ENCODE measurements around the gene PRR5L.
"Not testable (repeated sequence)": the region's sequence is repeated elsewhere in the genome, so short reads cannot be mapped to it uniquely, and the experiment has no call there.

PRR5L gene

GRCh38 chr11:36464720-36465119 is 168.6 kb downstream of the PRR5L start:
- no peak for DNase-seq (ENCODE audit: low spot score)

- DNase-seq (ENCODE audit: low spot score), result no peak
These were observed 169.5 kb downstream of the PRR5L start for GRCh38 chr11:36465449-36466163.

DNA sequence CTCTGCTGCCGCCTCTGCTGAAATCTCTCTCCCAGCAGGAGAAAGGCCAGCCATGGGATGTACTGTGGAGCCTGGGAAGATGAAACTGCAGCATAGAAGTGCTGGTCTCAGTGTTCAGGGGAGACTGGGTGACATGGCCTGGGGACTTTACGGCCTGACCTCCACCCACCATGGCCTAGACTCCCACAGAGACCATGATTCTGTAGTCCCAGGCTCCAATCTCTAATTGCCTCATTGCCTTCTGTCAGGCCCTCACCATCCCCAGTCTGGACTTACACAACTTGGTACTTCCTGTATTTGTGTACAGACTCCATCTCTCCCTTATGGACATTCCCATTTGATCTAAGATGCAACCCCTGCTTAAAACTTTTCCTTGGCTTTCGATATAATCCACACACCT is 170.9 kb downstream of the PRR5L start:
- no peak for DNase-seq (ENCODE audit: low spot score)

- no peak for DNase-seq (ENCODE audit: low spot score)
These were observed 171.8 kb downstream of the PRR5L start for GRCh38 chr11:36467916-36468315.

DNA sequence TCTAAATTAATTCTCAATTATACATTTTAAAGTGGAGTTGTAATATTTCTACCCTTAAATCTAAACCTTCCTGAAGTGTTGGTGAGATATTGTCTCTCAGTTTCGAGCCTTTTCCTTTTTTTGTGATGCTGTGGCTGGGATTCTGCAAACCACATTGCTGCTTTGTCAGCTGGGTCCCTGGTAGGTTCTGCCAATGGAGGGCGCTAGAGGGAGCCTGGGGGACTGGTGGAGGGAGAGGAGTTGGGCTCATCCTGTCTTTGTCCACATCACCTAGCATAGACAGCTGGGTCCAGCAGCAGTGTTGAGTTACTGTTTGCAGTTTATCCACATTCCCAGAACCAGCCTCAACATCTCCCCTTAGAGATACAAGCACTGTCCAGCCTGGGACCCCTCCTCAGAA is 173.0 kb downstream of the PRR5L start:
- no peak for DNase-seq (ENCODE audit: low spot score)

GRCh38 chr11:36469881-36470802 is 174.1 kb downstream of the PRR5L start:
- DNase-seq (ENCODE audit: low spot score), result no peak

DNA sequence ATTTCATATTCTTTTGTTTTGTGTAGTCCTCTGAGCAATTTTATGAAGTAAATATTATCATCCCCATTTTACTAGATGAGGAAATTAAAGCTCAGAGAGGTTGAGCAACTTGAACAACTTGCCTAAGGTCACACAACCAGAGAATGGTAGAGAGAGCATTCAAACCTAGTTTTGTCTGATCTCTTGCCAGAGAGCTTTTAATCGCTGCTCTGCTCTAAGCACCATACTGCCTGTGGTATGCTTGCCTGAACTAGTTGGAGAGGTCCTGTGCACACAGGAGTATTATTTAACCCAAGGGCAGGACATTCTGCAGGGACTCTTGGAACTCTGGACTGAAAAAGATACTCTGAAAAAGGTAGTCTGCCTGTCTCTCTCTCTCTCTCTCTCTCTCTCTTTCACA is 175.5 kb downstream of the PRR5L start:
- DNase-seq (ENCODE audit: low spot score), result no peak

DNA sequence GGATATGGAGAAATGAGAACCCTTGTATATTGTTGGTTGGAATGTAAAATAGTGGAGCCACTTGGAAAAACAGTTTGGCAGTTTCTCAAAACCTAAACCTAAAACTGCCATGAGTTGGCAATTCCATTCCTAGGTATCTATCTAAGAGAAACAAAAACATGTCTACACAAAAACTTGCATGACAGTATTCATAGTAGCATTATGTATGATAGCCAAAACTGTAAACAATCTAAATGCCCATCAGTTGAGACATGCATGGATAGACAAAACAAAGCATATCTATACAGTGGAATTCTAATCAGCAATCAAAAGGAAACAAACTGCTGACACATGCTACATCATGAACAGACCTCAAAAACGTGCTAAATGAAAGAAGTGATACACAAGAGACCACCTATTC is 179.1 kb downstream of the PRR5L start:
- no peak for DNase-seq (ENCODE audit: low spot score)

DNA sequence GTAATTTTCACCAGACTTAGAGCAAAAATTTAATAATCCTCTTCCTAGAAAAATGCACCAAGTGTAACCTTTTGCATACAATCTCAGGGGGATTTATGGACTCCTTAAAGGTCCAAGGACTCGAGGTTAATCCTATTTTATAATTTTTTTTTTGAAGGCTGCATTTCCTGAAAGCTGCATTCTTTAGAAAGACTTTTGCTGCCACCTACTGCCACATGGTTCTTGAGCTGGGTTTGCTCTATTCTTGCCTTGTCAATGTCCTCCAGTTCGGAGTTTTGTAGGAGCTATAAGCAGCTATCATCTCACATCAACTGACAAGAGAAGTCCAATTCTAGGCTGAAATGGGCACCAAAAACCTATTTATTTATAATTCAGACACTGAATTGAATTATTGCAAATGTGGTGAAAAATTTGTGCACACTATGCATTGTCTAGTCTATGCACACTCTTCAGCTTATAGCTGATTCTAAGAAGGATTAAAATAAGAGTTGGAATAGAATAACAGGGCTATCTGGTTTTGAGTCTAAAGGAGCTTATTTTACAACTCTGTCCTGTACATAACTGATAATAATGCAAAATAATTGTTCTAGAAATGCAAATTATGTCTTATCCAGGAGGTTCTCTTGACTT is 182.7 kb downstream of the PRR5L start:
- no peak for DNase-seq (ENCODE audit: low spot score)

GRCh38 chr11:36480833-36481232 is 184.7 kb downstream of the PRR5L start:
- no peak for DNase-seq (ENCODE audit: low spot score)

GRCh38 chr11:36483042-36483441 is 187.0 kb downstream of the PRR5L start:
- DNase-seq (ENCODE audit: low spot score), result not testable (repeated sequence)

DNA sequence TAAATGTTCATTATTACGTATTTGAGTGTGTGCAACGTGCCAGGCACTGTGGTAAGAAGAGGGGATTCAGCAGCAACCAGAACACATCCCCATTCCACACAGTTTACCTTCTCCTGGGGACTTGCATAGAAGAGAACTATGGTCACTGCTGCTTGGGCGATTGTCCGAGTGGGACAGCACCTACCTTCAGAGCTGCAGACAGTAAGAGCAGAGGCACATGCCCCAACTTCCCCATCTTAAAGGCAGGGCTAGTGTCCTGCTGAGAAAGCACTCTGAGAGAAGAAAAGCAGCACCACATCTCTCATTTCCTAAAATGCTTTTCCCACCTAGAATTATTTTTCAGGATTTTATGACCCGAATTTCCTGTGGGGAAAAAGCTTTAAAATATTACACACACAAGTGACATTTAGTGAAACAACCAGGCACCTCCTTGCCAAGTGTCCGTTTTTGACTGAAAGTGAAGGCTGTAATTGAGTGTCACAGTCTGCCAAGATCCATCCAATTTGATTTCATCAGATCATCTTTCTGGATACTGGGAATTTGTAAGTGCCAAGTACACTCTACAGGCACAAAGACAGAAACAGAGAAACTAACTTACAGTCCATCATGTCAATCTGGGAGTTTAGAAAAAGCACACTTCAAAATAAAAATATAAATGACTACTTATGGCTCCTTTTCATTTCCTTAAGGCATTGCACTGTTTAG is 189.4 kb downstream of the PRR5L start:
- no peak for DNase-seq (ENCODE audit: low spot score)

DNA sequence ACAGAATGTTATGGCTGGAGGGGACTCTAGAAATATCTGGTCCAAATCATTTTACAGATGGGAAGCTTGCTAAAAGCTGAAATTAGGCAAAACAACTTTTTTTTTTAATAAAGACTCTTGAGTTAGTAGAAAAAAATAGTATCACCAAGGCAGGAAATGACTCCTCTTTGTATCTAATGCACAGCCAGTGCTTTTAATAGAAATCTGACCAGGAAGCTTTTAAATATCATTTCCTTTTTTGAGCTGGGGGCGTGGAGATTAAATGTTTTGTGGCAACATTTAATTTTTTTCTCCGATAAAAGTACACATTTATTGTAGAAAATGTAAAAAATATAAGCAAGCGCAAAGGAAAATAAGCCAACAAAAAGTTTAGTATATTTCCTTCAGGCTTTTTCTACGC is 191.5 kb downstream of the PRR5L start:
- no peak for DNase-seq (ENCODE audit: low spot score)

DNA sequence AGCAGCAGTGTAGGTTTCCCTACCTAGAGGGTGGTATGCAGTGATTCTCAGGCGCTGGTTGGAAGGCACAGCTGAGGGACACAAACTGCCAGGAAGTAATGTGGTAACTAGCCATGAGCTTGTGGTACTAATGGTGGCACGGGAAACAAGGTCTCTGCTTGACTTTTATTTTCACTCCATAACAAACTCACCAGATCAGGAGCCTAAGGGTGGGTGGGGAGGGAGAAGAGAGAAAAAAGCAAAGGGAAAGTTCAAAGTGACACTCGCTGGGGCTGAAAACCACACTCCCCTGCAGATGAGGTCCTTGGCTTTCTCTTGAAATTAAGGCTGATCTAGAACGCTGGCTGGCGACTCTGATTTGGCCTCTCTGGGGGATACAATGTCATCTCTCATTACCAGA is 192.0 kb downstream of the PRR5L start:
- DNase-seq (ENCODE audit: low spot score), result no peak

DNA sequence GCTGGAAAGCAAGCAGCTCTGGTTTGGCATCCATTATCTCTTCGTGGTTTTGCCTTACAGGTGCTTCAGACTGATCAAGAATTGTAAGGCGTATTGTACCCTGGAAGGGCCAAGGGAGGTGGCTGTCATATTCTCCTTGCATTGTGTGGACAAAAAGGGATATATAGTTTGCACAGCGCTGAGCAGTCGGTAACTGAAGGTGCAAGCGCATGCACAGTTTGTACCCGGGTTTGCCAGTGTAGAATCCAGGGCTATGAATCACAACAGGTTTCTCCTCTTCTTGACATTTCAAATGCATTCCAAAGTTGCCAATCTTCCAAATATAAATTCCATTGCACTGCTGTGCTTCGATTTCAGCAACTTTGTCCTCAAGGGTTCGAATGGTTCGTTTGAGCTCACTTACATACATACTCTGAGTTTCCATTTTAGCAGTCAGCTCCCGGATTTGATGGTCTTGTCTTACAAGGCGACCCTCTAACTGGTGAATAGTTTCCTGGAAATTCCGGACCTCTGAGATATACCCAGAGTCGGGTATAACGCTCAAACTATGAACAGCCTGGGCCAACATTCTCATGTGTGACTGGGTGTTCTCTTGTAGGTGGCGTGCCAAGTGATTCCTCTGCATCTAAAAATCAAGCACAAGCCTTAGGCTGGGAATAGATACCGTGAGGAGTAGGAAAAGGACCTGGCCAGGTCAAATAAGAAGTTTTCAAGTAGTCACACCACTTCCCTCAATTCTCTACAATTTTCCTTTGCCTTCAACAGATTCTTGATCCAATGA is 194.1 kb downstream of the PRR5L start:
- no peak for DNase-seq (ENCODE audit: low spot score)

GRCh38 chr11:36492724-36493304 is 196.7 kb downstream of the PRR5L start:
- DNase-seq (ENCODE audit: low spot score), result peak; percentile 17

GRCh38 chr11:36493332-36493731 is 197.2 kb downstream of the PRR5L start:
- DNase-seq (ENCODE audit: low spot score), result no peak

DNA sequence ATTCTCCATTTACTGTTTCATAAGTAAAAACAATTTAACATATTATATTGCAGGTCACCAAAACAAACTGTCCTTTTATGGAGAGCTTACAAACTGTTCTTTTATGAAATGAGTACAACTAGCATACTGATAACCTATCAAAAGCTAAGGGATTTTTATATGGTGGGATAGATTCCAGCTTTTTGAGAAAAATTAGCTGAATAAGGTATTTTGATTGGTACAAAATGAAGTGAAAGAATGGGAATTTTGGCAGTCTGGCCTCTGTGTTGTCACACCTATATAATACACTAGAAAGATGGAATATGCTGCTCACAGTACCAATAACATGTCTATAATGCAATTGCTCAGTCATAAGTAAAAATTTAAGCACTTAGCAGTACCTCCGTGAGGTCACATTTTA is 202.6 kb downstream of the PRR5L start:
- no peak for DNase-seq (ENCODE audit: low spot score)

GRCh38 chr11:36499315-36499714 is 203.2 kb downstream of the PRR5L start:
- DNase-seq (ENCODE audit: low spot score), result no peak

DNA sequence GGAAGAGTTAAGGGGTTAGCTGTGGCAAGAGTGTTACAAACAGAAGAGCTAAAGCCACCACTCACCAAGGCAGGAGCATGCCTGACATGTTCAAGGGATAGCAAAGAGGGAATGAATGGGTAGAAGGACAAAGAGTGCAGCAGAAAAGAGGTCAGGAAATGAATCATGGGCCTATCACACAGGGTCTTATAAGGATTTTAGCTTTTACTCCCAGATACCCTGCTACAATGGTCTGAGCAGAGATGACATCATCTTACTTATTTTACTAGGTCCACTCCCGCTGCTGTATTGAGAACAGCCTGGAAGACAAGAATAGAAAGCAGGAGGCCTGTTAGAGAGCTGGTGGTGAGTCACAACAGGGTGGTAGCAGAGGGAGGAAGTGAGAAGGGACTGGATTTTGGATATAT is 204.2 kb downstream of the PRR5L start:
- peak; percentile 79 for DNase-seq (ENCODE audit: low spot score)

- DNase-seq (ENCODE audit: low spot score), result no peak
These were observed 205.1 kb downstream of the PRR5L start for GRCh38 chr11:36501236-36501635.
